HG03520 (cell line): ENCODE data around the gene IFTAP.

Experiments used
- ATAC-seq: cut with Tn5 transposase; IDR thresholded peaks from one replicate; pipeline ENCODE4 v1.9.1; 2021; ENCODE audit warnings: mild to moderate bottlenecking, moderate library complexity; ENCODE audit not compliant: unreplicated experiment

The IFTAP gene

DNA sequence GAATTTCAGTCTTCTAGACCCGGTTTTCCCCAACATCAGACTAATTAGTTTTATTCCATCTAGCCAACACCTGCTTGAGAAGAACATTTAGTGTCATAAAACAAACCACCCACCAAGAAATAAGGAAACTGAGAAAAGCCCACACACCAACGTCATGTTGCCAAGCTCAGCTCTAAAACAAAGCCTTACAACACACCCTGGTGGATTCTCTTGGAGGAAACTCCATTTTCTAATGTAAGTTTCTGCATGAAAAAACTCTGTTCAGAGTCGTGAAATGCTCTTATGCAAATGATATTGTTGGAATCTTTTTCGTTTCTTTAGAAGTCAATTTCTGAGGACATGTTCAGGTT lies 108.7 kb downstream of the IFTAP start:
- ATAC-seq, result peak; percentile 65
